ENCODE results near the gene LRP3. TPM values are rescaled to one million over a fixed set of nuclear protein-coding genes. Genes with fewer than 3 reads are reported as not detected.

LRP3 gene
- polyA plus RNA-seq, 1 donor from 2014 or later: 60.1 TPM

GRCh38 chr19:33248104-33248503 lies 54.0 kb downstream of the LRP3 start:
- Histone ChIP-seq H3K79me2 (replicated peaks; ENCODE audit: insufficient read depth, low read length) (no peaks in the 10 kb centered on the region), H3K9me3 (ENCODE audit: low read length) (no peaks in the 10 kb centered on the region), H3K4me3 (ENCODE audit: low read length) (no peak overlapping the region), H3F3A (ENCODE audit: insufficient read depth, low read length, poor library complexity, severe bottlenecking) (no peaks in the 10 kb centered on the region), H3K9me2 (ENCODE audit: insufficient read depth, low read length) (no peaks in the 10 kb centered on the region), H2AFZ (ENCODE audit: low read depth, low read length) (no peak overlapping the region), H3K27me3 (ENCODE audit: insufficient read depth, low read depth, low read length) (no peaks in the 10 kb centered on the region), H3K9ac (ENCODE audit: low read length) (no peak overlapping the region), H4K20me1 (ENCODE audit: insufficient read depth) (no peaks in the 10 kb centered on the region), H3K4me2 (ENCODE audit: low read length) (no peak overlapping the region), H3K36me3 (ENCODE audit: insufficient read depth, low read length) (no peaks in the 10 kb centered on the region), H3K27ac (ENCODE audit: low read length) (no peak overlapping the region)
- TF ChIP-seq MXI1 (conservative IDR thresholded peaks at IDR 0.05; ENCODE audit: poor library complexity, severe bottlenecking) (no peak), EP300 (conservative IDR thresholded peaks at IDR 0.05; ENCODE audit: poor library complexity, severe bottlenecking) (no peak), EZH2 (IDR thresholded peaks at IDR 0.05; ENCODE audit: borderline replicate concordance, insufficient read depth, low read length, poor library complexity, severe bottlenecking) (no peak), RAD21 (conservative IDR thresholded peaks at IDR 0.05) (no peak), POLR2AphosphoS5 (IDR thresholded peaks at IDR 0.05) (no peak), TAF1 (IDR thresholded peaks at IDR 0.05; ENCODE audit: low read depth) (no peak)
- TF ChIP-seq, protein P1, sequence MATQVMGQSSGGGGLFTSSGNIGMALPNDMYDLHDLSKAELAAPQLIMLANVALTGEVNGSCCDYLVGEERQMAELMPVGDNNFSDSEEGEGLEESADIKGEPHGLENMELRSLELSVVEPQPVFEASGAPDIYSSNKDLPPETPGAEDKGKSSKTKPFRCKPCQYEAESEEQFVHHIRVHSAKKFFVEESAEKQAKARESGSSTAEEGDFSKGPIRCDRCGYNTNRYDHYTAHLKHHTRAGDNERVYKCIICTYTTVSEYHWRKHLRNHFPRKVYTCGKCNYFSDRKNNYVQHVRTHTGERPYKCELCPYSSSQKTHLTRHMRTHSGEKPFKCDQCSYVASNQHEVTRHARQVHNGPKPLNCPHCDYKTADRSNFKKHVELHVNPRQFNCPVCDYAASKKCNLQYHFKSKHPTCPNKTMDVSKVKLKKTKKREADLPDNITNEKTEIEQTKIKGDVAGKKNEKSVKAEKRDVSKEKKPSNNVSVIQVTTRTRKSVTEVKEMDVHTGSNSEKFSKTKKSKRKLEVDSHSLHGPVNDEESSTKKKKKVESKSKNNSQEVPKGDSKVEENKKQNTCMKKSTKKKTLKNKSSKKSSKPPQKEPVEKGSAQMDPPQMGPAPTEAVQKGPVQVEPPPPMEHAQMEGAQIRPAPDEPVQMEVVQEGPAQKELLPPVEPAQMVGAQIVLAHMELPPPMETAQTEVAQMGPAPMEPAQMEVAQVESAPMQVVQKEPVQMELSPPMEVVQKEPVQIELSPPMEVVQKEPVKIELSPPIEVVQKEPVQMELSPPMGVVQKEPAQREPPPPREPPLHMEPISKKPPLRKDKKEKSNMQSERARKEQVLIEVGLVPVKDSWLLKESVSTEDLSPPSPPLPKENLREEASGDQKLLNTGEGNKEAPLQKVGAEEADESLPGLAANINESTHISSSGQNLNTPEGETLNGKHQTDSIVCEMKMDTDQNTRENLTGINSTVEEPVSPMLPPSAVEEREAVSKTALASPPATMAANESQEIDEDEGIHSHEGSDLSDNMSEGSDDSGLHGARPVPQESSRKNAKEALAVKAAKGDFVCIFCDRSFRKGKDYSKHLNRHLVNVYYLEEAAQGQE (IDR thresholded peaks at IDR 0.05; ENCODE audit: borderline replicate concordance): no peak

DNA sequence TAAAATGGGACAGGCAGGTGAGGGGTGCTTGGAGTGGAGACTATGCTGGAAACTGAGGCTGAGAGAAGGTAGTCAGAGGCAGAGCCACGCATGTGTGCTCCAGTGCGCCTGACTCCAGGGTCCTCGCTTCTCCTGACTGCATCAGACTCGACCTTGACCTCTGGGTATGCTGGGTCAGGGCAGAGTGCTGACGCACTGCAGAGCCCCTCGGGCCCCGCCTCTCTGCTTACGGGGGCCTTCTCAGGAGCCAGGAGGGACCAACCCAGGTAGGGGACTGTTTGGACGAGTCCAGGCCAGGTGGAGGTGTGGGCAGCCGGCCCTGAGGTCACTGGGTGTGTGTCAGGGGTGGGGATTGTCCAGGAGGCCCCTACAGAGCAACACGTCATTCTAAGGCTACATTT lies 54.4 kb downstream of the LRP3 start:
- Histone ChIP-seq H4K20me1 (ENCODE audit: insufficient read depth) (no peaks in the 10 kb centered on the region), H3F3A (ENCODE audit: insufficient read depth, low read length, poor library complexity, severe bottlenecking) (no peaks in the 10 kb centered on the region), H3K79me2 (replicated peaks; ENCODE audit: insufficient read depth, low read length) (no peaks in the 10 kb centered on the region), H3K36me3 (ENCODE audit: insufficient read depth, low read length) (no peaks in the 10 kb centered on the region), H3K9me2 (ENCODE audit: insufficient read depth, low read length) (no peaks in the 10 kb centered on the region), H3K9ac (ENCODE audit: low read length) (no peak overlapping the region), H3K9me3 (ENCODE audit: low read length) (no peaks in the 10 kb centered on the region), H3K27ac (ENCODE audit: low read length) (no peak overlapping the region), H3K27me3 (ENCODE audit: insufficient read depth, low read depth, low read length) (no peaks in the 10 kb centered on the region), H3K4me3 (ENCODE audit: low read length) (no peak overlapping the region), H3K4me2 (ENCODE audit: low read length) (no peak overlapping the region), H2AFZ (ENCODE audit: low read depth, low read length) (no peak overlapping the region)
- TF ChIP-seq RAD21 (conservative IDR thresholded peaks at IDR 0.05): no peak

- no peak overlapping the region for H3K4me2 ChIP-seq (ENCODE audit: low read length)
- TF ChIP-seq EP300 (conservative IDR thresholded peaks at IDR 0.05; ENCODE audit: poor library complexity, severe bottlenecking) (no peak), EZH2 (IDR thresholded peaks at IDR 0.05; ENCODE audit: borderline replicate concordance, insufficient read depth, low read length, poor library complexity, severe bottlenecking) (no peak), POLR2AphosphoS5 (IDR thresholded peaks at IDR 0.05) (no peak), TAF1 (IDR thresholded peaks at IDR 0.05; ENCODE audit: low read depth) (no peak), CTCF (IDR thresholded peaks at IDR 0.05; ENCODE audit: poor library complexity, severe bottlenecking) (no peak), SMC3 (conservative IDR thresholded peaks at IDR 0.05; ENCODE audit: poor library complexity) (no peak), MXI1 (conservative IDR thresholded peaks at IDR 0.05; ENCODE audit: poor library complexity, severe bottlenecking) (no peak), RAD21 (conservative IDR thresholded peaks at IDR 0.05) (no peak)
- TF ChIP-seq, protein P1 (IDR thresholded peaks at IDR 0.05; ENCODE audit: borderline replicate concordance): no peak
- no peaks in the 10 kb centered on the region for H3K79me2 ChIP-seq (replicated peaks; ENCODE audit: insufficient read depth, low read length)
- no peaks in the 10 kb centered on the region for H4K20me1 ChIP-seq (ENCODE audit: insufficient read depth)
- H3K36me3 ChIP-seq (ENCODE audit: insufficient read depth, low read length): no peaks in the 10 kb centered on the region
- no peak overlapping the region for H3K9ac ChIP-seq (ENCODE audit: low read length)
- no peaks in the 10 kb centered on the region for H3K9me2 ChIP-seq (ENCODE audit: insufficient read depth, low read length)
- H3K9me3 ChIP-seq (ENCODE audit: low read length): no peaks in the 10 kb centered on the region
- no peak overlapping the region for H2AFZ ChIP-seq (ENCODE audit: low read depth, low read length)
- H3K4me3 ChIP-seq (ENCODE audit: low read length): no peak overlapping the region
- no peaks in the 10 kb centered on the region for H3F3A ChIP-seq (ENCODE audit: insufficient read depth, low read length, poor library complexity, severe bottlenecking)
- no peak overlapping the region for H3K27ac ChIP-seq (ENCODE audit: low read length)
- H3K27me3 ChIP-seq (ENCODE audit: insufficient read depth, low read depth, low read length): no peaks in the 10 kb centered on the region
These were observed 55.0 kb downstream of the LRP3 start for GRCh38 chr19:33248954-33249613.

All from neural cell (in vitro differentiated cells).